ENCODE data around the gene TTC28.

TTC28 gene

DNA sequence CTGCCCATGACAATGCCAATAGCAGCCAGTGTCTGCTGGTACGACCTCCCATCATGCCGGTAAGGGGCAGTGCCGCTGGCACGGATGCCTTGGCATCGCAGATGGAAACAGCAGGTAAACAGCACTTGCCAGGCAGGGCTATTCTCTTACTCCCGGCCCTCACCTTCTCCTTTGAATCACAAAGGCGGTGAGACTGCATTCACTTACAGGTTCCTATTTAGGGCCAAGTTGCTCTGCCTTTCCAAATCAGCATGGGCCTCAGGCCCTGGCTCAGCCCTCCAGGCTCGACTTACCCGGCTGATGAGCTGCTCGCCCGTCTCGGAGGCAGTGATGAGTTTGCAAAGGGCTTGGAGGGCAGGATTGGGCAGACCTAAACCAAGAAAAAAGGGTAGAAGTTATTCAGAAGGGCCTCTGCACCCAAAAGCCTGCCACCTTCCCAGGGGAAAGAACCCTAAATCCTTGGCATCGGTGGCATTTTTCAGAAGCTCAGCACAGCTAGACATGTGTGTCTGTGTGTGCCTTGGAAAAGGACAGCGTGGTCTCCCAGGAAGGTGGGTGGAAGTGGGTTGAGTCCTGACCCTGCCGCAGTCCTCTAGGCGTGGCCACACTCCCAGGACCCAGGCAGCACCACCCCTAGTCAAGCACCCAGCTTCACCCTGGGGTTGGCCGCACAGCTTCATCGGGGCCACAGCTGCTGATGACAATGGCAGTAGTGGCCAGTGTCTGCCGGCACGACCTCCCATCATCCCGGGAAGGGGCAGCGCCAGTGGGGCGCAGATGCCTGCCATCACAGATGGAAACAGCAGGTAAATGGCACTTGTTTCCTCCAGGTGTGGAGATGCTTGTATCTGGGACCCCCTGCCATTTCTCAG lies 687.1 kb downstream of the TTC28 start:
- DNase-seq (ENCODE audit: low spot score): no peak

- no peak for DNase-seq (ENCODE audit: low spot score)
These were observed 687.9 kb downstream of the TTC28 start for GRCh38 chr22:27991586-27992293.

GRCh38 chr22:27990879-27991278 lies 688.8 kb downstream of the TTC28 start:
- no peak for DNase-seq (ENCODE audit: low spot score)

DNA sequence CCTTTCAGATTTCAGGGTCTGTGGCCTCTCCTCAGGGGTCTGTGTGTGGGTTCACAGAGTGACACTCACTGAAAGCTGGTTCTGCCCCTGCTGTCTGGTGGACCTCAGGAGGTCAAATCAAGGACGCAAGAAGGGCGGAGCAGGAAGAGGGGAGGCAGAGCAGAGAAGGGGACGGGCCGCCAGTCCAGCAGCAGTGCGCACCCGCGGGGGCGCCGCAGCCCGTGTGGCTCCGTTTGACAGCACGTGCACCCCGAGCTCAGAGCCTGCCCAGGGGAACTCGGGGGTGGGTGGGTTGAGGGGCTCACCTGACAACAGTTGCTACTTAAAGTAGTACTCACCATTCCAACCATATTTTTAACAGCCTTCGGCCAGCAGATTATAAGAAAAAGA lies 689.2 kb downstream of the TTC28 start:
- DNase-seq (ENCODE audit: low spot score): no peak

DNA sequence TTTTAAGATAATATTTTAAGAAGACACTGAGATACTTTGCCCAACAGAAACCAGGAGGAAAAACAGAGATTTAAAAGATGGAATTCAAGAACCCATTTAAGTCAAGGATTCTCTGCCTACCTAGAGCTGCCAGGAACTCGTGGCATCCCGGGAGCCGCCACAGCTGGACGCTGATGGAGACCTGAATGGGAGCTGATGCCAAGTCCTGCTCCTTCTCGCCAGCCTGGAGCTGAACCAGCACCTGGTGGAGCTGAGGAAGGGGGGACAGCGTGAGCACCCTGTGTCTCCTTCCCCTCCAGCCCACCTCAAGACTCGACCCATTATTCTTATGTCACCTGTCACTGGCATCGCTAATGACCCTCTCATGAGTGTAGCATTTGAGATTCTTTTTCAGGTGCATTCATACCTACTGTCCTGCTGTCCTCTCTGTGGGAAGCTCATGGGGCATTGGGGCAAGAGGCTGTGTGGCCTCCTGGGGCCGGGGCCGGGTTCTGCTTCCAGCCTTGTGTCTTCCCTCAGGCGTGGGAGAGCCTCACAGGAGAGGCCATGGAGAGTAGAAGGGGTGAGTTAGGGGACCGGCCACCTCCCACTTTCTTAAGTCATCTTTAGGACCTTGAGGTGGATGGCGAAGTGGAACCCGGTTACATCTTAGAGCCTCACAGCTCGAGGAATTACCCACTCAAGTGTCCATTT lies 689.7 kb downstream of the TTC28 start:
- DNase-seq (ENCODE audit: low spot score): no peak

DNA sequence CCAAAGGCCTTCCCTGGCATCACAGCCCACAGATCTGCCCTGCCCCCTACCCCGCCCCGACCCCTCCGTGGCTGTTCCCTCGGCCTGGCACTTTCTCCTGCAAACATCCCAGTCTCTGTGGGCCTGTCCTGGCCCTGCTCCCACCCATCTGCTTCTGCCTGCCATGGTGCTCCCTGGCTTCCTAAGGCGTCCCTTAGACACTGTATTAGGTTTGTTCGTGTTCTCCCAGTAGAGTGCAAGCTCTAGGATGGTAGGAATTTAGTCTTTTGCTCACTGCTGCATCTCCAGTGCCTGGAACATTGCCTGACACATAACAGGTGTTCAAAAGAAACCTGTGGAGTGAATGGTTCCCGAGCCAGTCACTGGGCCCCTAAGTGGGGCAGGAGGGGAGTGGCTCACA lies 690.9 kb downstream of the TTC28 start:
- no peak for DNase-seq (ENCODE audit: low spot score)

DNA sequence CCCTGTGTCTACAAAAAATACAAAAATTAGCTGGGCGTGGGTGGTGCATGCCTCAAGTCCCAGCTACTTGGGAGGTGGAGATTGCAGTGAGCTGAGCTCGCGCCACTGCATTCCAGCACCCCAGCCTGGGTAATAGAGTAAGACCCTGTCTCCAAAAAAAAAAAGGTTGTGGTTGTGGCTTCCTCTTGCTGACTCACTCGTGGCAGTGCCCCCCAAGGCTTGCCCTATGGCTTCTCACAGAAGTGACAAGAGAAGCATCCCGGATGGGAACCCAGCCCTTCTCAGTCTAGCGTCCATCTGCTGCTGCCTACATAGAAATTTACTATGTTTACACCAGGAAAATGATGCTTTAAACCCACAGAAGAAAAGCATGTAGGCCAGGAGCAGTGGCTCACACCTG lies 692.1 kb downstream of the TTC28 start:
- no peak for DNase-seq (ENCODE audit: low spot score)

DNA sequence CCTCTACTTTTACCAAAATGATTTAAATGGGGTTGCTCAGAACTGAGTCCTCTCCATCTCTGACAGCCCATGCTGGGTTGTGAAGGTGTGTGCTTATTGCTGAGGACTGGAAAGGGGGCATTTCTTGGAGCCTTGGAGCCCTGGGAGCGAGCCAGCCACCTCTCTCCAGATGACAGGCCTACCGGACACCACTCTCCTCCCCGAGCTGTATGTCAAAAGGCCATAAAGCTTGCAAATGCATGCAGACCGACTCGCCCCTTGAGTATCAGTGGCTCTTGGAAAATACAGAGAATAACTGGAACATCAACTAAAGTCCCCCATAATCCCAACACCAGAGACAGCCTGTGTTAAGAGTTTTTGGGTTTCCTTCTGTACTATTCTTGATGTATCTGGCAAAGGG lies 692.7 kb downstream of the TTC28 start:
- no peak for DNase-seq (ENCODE audit: low spot score)

DNA sequence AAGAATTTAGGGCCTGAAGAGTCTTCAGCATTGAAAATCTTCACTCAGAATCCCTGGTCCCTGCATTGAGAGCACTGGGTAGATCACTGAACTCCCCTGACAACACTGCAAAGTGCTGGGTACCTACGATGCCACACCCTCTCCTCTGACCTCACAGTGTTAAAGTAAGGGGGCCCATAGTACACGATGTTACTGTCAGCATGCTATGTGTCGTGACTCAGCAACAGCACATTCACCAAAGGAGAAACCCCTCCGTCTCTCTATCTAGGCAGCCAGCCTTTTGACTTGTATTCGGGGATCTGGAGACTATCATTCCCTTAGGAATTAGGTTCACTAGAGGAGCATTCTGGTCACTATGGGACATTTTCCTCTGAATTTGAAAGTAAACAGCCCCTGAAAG lies 693.2 kb downstream of the TTC28 start:
- no peak for DNase-seq (ENCODE audit: low spot score)

DNA sequence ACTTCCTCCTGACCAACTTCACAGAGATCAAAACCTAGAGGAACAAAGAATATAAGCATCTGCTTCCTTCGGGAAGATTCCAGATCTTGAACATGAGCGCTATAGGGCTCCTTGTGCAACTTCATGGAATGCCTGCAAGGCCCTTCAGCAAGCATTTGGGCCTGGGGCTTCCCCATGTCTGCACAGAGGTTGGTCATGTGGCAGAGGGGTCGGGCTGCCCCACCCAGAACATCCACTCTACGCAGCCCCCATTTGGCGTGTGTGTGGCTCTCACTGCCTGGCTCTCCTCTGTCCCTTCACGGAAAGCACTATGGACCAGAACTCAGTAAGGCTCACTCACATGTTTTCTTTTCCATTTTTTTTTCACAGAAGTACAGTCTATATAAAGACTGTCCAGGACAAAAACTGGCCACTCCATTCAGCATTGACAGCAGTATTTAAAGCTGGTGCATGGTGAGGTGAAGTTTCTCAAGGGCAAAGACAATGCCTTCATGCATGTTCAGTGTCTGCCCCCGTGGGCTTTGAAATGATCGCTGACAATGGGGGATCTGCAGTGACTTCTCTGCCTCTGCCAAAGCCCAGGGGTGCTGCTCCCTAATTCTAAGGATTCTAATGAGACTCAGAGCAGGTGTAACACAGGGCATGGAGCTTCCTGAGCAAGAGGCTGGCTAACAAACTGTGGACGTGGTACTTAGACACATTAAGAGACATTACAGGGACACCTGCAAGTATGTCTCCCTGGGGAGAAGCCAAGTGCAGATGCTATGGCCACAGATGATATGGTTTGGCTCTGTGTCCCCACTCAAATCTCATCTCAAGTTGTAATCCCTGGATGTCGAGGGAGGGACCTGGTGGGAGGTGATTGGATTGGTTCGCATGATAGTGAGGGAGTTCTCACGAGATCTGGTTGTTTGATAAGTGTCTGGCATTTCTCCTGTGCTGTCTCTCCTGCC lies 694.0 kb downstream of the TTC28 start:
- peak; percentile 39 for DNase-seq (ENCODE audit: low spot score)

- DNase-seq (ENCODE audit: low spot score): no peak
These were observed 694.9 kb downstream of the TTC28 start for GRCh38 chr22:27984723-27985122.

DNA sequence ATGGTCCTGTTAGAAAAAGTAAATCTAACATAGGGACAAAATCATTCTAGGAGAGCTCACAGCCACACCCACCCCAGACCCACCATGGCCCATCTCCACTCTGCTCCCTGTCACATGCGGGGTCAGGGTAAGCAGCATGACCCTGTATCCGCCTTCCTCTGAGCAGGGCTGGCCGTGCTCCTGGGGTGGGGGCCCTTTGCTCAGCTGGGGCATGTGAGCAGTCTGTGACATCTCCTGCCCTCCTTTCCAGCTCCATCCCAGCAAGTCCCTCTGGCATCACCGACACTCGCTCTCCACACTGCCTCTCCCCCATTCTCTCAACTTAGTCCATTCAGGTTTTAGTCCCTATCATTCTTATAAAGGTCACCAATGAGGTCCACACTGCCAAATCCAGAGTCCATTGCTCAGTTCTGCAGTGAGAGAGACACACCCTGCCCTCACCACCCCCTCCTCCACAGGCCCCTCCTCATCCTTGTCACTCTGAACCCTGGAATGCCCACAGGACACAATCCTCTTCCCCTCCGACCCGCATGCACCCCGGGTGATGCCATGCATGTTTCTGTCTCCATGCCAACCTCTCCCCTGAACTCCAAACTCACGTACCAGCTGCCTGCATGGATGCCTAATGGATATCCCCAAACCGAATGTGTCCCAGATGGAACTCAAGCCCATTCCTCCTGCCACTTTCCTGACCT lies 695.5 kb downstream of the TTC28 start:
- DNase-seq (ENCODE audit: low spot score): no peak

- DNase-seq (ENCODE audit: low spot score): no peak
These were observed 696.3 kb downstream of the TTC28 start for GRCh38 chr22:27983361-27983791.

DNA sequence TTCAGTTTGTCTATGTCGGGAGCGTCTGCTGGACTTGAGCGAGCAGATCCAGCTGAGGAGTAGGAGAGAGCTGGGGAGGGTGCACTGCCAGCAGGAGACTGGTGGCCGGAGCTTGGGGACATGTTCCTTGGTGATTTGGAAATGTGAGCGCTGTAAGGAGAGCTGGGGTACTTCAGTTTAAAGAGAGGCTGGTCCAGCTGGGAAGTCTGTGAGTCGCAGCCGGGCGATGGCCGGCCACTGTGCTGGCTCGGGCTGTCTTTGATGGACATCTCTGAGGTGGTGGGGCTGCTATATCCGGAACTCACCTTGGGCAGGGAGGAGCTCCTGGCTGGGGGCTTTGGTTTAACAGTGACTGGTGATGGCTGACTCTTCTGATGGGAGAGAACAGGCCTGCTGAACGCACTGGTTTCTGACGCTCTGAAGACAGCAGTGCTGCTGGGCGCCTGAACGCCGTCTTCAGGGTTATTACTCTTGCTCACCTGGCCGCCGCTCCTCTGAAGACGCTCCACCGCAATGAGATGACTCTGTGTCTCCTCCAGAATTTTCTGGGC lies 696.9 kb downstream of the TTC28 start:
- DNase-seq (ENCODE audit: low spot score): no peak

GRCh38 chr22:27982106-27982505 lies 697.5 kb downstream of the TTC28 start:
- no peak for DNase-seq (ENCODE audit: low spot score)

GRCh38 chr22:27980424-27981148 lies 699.1 kb downstream of the TTC28 start:
- DNase-seq (ENCODE audit: low spot score): peak; percentile 42

- no peak for DNase-seq (ENCODE audit: low spot score)
These were observed 700.8 kb downstream of the TTC28 start for GRCh38 chr22:27978802-27979201.

DNA sequence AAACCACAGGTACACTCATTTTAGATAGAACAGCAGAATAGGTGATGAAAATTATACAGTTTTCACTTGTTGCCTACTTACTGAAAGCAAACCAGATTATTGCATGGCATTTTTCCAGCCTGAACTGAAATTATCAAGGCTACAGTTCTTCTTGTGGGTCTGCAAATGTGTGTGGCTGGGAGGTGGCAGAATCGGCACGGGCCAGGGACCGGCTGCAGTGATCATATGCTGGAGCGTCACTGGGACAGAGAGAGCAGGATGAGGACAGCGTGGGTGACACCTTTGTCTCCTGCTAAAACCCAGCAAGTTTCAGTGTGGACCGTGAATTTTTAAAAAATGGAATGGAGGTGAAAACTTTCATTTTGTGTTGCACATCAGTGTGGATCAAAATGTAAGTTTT lies 701.3 kb downstream of the TTC28 start:
- DNase-seq (ENCODE audit: low spot score): no peak

- DNase-seq (ENCODE audit: low spot score): no peak
These were observed 703.1 kb downstream of the TTC28 start for GRCh38 chr22:27976586-27976985.
